H9 (cell line): ENCODE measurements around the gene FAM174B. TPM values are rescaled to one million over a fixed set of nuclear protein-coding genes. Genes with fewer than 3 reads are reported as not detected.

ENCODE experiments used
- DNase-seq: peaks from one replicate; pipeline ENCODE4 v3.0.0-alpha.2; 2017
- H2AFZ ChIP-seq: one replicate; pipeline ENCODE4 v1.6.1; 2013; ENCODE audit warnings: mild to moderate bottlenecking, low read length, control low read depth, moderate library complexity
- H2AK5ac ChIP-seq: 2 replicates; pipeline ENCODE4 v1.6.1; 2013; ENCODE audit warnings: low read length, control low read depth, mixed read lengths; ENCODE audit not compliant: insufficient read length
- H2BK120ac ChIP-seq: one replicate; pipeline ENCODE4 v1.6.1; 2013; ENCODE audit warnings: low read depth, mild to moderate bottlenecking, low read length, control low read depth, inconsistent platforms; ENCODE audit not compliant: poor library complexity, severe bottlenecking
- H2BK12ac ChIP-seq: 2 replicates; pipeline ENCODE4 v1.6.1; 2013; ENCODE audit warnings: low read length, control low read depth, mixed read lengths, low read depth; ENCODE audit not compliant: insufficient read length
- H2BK15ac ChIP-seq: 2 replicates; pipeline ENCODE4 v1.6.1; 2013; ENCODE audit warnings: low read depth, low read length, control low read depth
- H2BK20ac ChIP-seq: one replicate; pipeline ENCODE4 v1.6.1; 2013; ENCODE audit warnings: low read depth, mild to moderate bottlenecking, low read length, control low read depth, inconsistent platforms; ENCODE audit not compliant: poor library complexity, severe bottlenecking
- H2BK5ac ChIP-seq: 2 replicates; pipeline ENCODE4 v1.6.1; 2013; ENCODE audit warnings: low read length, control low read depth, mixed read lengths; ENCODE audit not compliant: insufficient read length
- H3K14ac ChIP-seq: 2 replicates; pipeline ENCODE4 v1.6.1; 2013; ENCODE audit warnings: low read length, control low read depth; ENCODE audit not compliant: insufficient read depth
- H3K18ac ChIP-seq: 2 replicates; pipeline ENCODE4 v1.6.1; 2013; ENCODE audit warnings: low read depth, mild to moderate bottlenecking, mixed read lengths, low read length, control low read depth; ENCODE audit not compliant: insufficient read length
- H3K23ac ChIP-seq: 2 replicates; pipeline ENCODE4 v1.6.1; 2013; ENCODE audit warnings: low read length, control low read depth, mixed read lengths, low read depth; ENCODE audit not compliant: insufficient read length
- H3K23me2 ChIP-seq: 2 replicates; pipeline ENCODE4 v1.6.1; 2013; ENCODE audit warnings: low read depth, mild to moderate bottlenecking, mixed read lengths, low read length, control low read depth; ENCODE audit not compliant: insufficient read length, poor library complexity, severe bottlenecking
- H3K27ac ChIP-seq: 2 replicates; pipeline ENCODE4 v1.5.1; 2013; ENCODE audit warnings: low read length, control low read depth, mixed read lengths, low read depth; ENCODE audit not compliant: insufficient read length
- H3K27me3 ChIP-seq: 2 replicates; pipeline ENCODE4 v1.6.1; 2013; ENCODE audit warnings: low read length, control low read depth, inconsistent platforms; ENCODE audit not compliant: insufficient read depth
- H3K4ac ChIP-seq: 2 replicates; pipeline ENCODE4 v1.6.1; 2013; ENCODE audit warnings: low read depth, mild to moderate bottlenecking, control low read depth, inconsistent platforms, low read length, moderate library complexity
- H3K4me1 ChIP-seq: 2 replicates; pipeline ENCODE4 v1.6.1; 2013; ENCODE audit warnings: low read length, control low read depth, inconsistent platforms; ENCODE audit not compliant: insufficient read depth
- H3K4me2 ChIP-seq: 2 replicates; pipeline ENCODE4 v1.6.1; 2013; ENCODE audit warnings: low read length, control low read depth, mixed read lengths; ENCODE audit not compliant: insufficient read length, insufficient read depth
- H3K56ac ChIP-seq: 2 replicates; pipeline ENCODE4 v1.6.1; 2013; ENCODE audit warnings: low read depth, mild to moderate bottlenecking, mixed read lengths, low read length, control low read depth; ENCODE audit not compliant: insufficient read length
- H3K79me1 ChIP-seq: 2 replicates; pipeline ENCODE4 v1.6.1; 2013; ENCODE audit warnings: low read depth, mild to moderate bottlenecking, moderate library complexity, low read length, control low read depth, inconsistent platforms; ENCODE audit not compliant: insufficient read depth, poor library complexity, severe bottlenecking
- H3K79me2 ChIP-seq: 2 replicates; pipeline ENCODE4 v1.6.1; 2013; ENCODE audit warnings: low read length, control low read depth, inconsistent platforms; ENCODE audit not compliant: insufficient read depth
- H3K9ac ChIP-seq: 2 replicates; pipeline ENCODE4 v1.6.1; 2013; ENCODE audit warnings: low read length, control low read depth, mixed read lengths; ENCODE audit not compliant: insufficient read length; ENCODE audit errors: extremely low read depth
- H3K9me3 ChIP-seq: one replicate; pipeline ENCODE4 v1.6.1; 2013; ENCODE audit warnings: low read depth, low read length, inconsistent platforms; ENCODE audit not compliant: control insufficient read depth
- H3T11ph ChIP-seq: one replicate; pipeline ENCODE4 v1.6.1; 2013; ENCODE audit warnings: mild to moderate bottlenecking, low read length, control low read depth, inconsistent platforms
- H4K20me1 ChIP-seq: one replicate; pipeline ENCODE4 v1.6.1; 2013; ENCODE audit not compliant: control insufficient read depth, insufficient read length, insufficient read depth
- H4K5ac ChIP-seq: 2 replicates; pipeline ENCODE4 v1.6.1; 2013; ENCODE audit warnings: low read depth, mild to moderate bottlenecking, mixed read lengths, low read length, control low read depth; ENCODE audit not compliant: insufficient read length
- H4K8ac ChIP-seq: replicated peaks from 2 replicates; pipeline ENCODE4 v1.6.1; 2013; ENCODE audit warnings: low read length, control low read depth, mixed read lengths, low read depth; ENCODE audit not compliant: insufficient read length
- H4K91ac ChIP-seq: 2 replicates; pipeline ENCODE4 v1.6.1; 2013; ENCODE audit warnings: low read depth, mild to moderate bottlenecking, moderate library complexity, mixed read lengths, low read length, control low read depth; ENCODE audit not compliant: insufficient read length
- H3K27ac Mint-ChIP-seq, 3 experiments: 2 replicates in 2 of 3; 3 replicates in 1 of 3; pipeline ENCODE4 v1.8.0; 2020 to 2021; ENCODE audit warnings: mixed read lengths in 3 of 3, mild to moderate bottlenecking in 1 of 3, moderate library complexity in 1 of 3
- H3K27me3 Mint-ChIP-seq: 2 replicates; pipeline ENCODE4 v1.8.0; 2021; ENCODE audit warnings: low read depth, mild to moderate bottlenecking, moderate library complexity, mixed read lengths
- H3K36me3 Mint-ChIP-seq, 3 experiments: 2 replicates in 2 of 3; 3 replicates in 1 of 3; pipeline ENCODE4 v1.8.0; 2020 to 2021; ENCODE audit warnings: low read depth in 3 of 3, mixed read lengths in 3 of 3; ENCODE audit not compliant: insufficient read depth in 1 of 3
- H3K4me1 Mint-ChIP-seq, 2 experiments: 2 replicates each; pipeline ENCODE4 v1.8.0; 2020; ENCODE audit warnings: mixed read lengths in 2 of 2
- H3K4me3 Mint-ChIP-seq, 2 experiments: 2 replicates in 1 of 2; 3 replicates in 1 of 2; pipeline ENCODE4 v1.8.0; 2020 to 2021; ENCODE audit warnings: mild to moderate bottlenecking in 2 of 2, mixed read lengths in 2 of 2, moderate library complexity in 1 of 2
- H3K9me3 Mint-ChIP-seq, 2 experiments: 2 replicates in 1 of 2; 3 replicates in 1 of 2; pipeline ENCODE4 v1.8.0; 2020; ENCODE audit warnings: mild to moderate bottlenecking in 2 of 2, mixed read lengths in 2 of 2, moderate library complexity in 1 of 2
- CTCF ChIP-seq: fragments of 200-600 bp; sonication (generic); conservative IDR thresholded peaks from 3 replicates; pipeline ENCODE4 v1.8.0; 2021; ENCODE audit warnings: antibody characterized with exemption, mild to moderate bottlenecking
- WGBS: extraction: QIAGEN DNeasy Blood & Tissue Kit; methylation state at CpG from one replicate; pipeline ENCODE4 v1.1.7; 2013; ENCODE audit warnings: missing lambda C conversion rate, low lambda C conversion rate, mixed read lengths; ENCODE audit not compliant: insufficient read length; ENCODE audit errors: extremely low coverage; 5-methylcytosine and 5-hydroxymethylcytosine counted together
- total RNA-seq: library from RNA; stranded (reverse); gene quantifications from 2 replicates; pipeline ENCODE4 v1.2.1, GENCODE V29; 2021

The FAM174B gene
- total RNA-seq, 1 experiment from 2014 or later: 38.0 TPM

- H3K4me1 Mint-ChIP-seq: peaks cover 28 to 38% of the 10 kb centered on the region in 2 experiments
- Histone ChIP-seq H2BK15ac (no peak overlapping the region), H3K79me2 (no peaks in the 10 kb centered on the region), H3K23ac (no peak overlapping the region), H3K23me2 (no peaks in the 10 kb centered on the region), H2BK20ac (no peak overlapping the region), H3K27me3 (no peaks in the 10 kb centered on the region), H3K27ac (no peak overlapping the region), H3K4me2 (no peak overlapping the region), H2BK120ac (no peak overlapping the region), H3K18ac (no peak overlapping the region), H4K20me1 (no peaks in the 10 kb centered on the region), H4K91ac (no peak overlapping the region), H3K9me3 (no peaks in the 10 kb centered on the region), H3T11ph (no peak overlapping the region), H2AK5ac (no peak overlapping the region), H2AFZ (no peak overlapping the region), H4K5ac (no peak overlapping the region), H3K4ac (no peak overlapping the region), H3K4me1 (peaks cover 4% of the 10 kb centered on the region; the same call in 1 of the 2 replicates), H3K79me1 (no peaks in the 10 kb centered on the region), H2BK5ac (no peak overlapping the region), H3K14ac (no peak overlapping the region), H3K56ac (no peak overlapping the region), H3K9ac (no peak overlapping the region), H4K8ac (no peak overlapping the region), H2BK12ac (no peak overlapping the region)
- H3K36me3 Mint-ChIP-seq: peaks cover 0 to 20% (median 11%) of the 10 kb centered on the region in 3 experiments; a peak in 4 of 7 replicates
- no peak for TF ChIP-seq CTCF
- peaks cover 0 to 2% of the 10 kb centered on the region in 2 experiments; a peak in 2 of 5 replicates for H3K9me3 Mint-ChIP-seq
- H3K27me3 Mint-ChIP-seq: no peaks in the 10 kb centered on the region
- no peak overlapping the region for H3K4me3 Mint-ChIP-seq
- H3K27ac Mint-ChIP-seq: peak overlapping the region in 1 of 3 experiments; percentile 46; a peak in 2 of 7 replicates
- no CpG with 5 or more reads among the region's 4 CpGs for WGBS
- no peak for DNase-seq
Measured at GRCh38 chr15:92614301-92614700, 41.3 kb downstream of the FAM174B start.
